ENCODE data around the gene NDFIP1. TPM values are rescaled to one million over a fixed set of nuclear protein-coding genes. Genes with fewer than 3 reads are reported as not detected.

NDFIP1 gene
- total and polyA plus RNA-seq, 2 of the 8 experiments (the other 6 are each of a cell fraction or from before 2014, with no cell fraction given): 8.8 to 27.1 TPM

DNA sequence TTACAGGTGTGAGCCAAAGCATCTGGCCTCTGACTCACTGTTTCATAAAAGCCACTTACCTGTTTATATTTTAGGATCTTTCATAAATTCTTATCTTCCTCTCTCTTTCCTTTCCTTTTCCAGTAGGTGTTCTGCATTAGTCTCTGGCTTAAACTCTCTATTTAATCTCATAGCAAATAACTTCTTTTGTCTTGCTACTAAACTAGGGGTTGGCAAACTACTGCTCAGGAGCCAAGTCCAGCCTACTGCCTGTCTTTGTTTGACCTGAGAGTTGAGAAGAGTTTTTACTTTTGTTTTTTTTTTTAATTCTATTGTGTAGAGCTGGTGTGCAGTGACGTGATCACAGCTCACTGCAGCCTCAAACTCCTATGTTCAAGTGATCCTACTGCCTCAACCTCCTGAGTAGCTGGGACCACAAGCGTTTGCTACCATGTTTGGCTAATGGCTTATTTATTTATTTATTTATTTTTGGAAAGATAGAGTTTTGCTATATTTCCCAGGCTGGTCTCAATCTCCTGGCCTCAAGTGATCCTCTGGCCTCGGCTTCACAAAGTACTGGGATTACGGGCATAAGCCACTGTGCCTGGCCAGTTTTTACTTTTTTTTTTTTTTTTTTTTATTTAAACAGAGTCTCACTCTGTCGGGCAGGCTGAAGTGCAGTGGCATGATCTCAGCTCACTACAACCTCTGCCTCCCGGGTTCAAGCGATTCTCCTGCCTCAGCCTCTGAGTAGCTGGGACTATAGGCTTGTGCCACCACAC lies 5.4 kb upstream of the NDFIP1 start:
- no peak overlapping the region for H3K18ac ChIP-seq (ENCODE audit: extremely low read depth, low read length)
- no peak overlapping the region for H3K9ac ChIP-seq (replicated peaks in 1 of 4; ENCODE audit: extremely low read depth in 1 of 4, low read depth in 3 of 4, low read length in 3 of 4)
- peaks cover 0 to 9% (median 4%) of the 10 kb centered on the region in 4 experiments; a peak in 5 of 7 replicates for H3K4me1 ChIP-seq (replicated peaks in 1 of 4; ENCODE audit: control insufficient read depth in 3 of 4, insufficient read depth in 4 of 4, low read length in 3 of 4)
- no peak overlapping the region for H2BK120ac ChIP-seq (replicated peaks; ENCODE audit: low read depth, low read length)
- peaks cover 0 to 5% (median 3%) of the 10 kb centered on the region in 4 experiments; a peak in 6 of 7 replicates for H3K27me3 ChIP-seq (replicated peaks in 1 of 4; ENCODE audit: control insufficient read depth in 3 of 4, extremely low read depth in 1 of 4, insufficient read depth in 3 of 4, low read length in 3 of 4)
- DNase-seq (ENCODE audit: low read depth in 1 of 2, low spot score in 2 of 2) (no peak), FAIRE-seq (no peak)
- 88% methylated on average over 7 of the region's 7 CpGs; no CpG with 5 or more reads in 1 of the 2 experiments for WGBS, 2 experiments (ENCODE audit: extremely low coverage in 1 of 2, insufficient coverage in 1 of 2, insufficient read length in 1 of 2, insufficient replicate concordance in 2 of 2, low coverage in 1 of 2, low lambda C conversion rate in 2 of 2, missing lambda C conversion rate in 1 of 2)
- ChIA-PET CTCF (ENCODE audit: partially characterized antibody) (interaction anchor here (1.2 kb wide), 1 partner anchor 40 kb away, joined by 3 read pairs; no protein-coding TSS in a partner anchor), POLR2A (ENCODE audit: partially characterized antibody) (interaction anchor here (0.6 kb wide), 1 partner anchor 230 kb away, joined by 4 read pairs; no protein-coding TSS in a partner anchor)
- H4K5ac ChIP-seq (ENCODE audit: insufficient read length, low read depth, low read length): no peak overlapping the region
- no peak overlapping the region for H2BK15ac ChIP-seq (ENCODE audit: low read length)
- no peak overlapping the region for H3K4ac ChIP-seq (replicated peaks; ENCODE audit: insufficient read length, low read depth, low read length)
- no peak overlapping the region for H2BK5ac ChIP-seq (ENCODE audit: low read depth, low read length)
- H3K56ac ChIP-seq (replicated peaks; ENCODE audit: insufficient read length, low read depth, low read length): no peak overlapping the region
- no peak overlapping the region for H3K27ac ChIP-seq (ENCODE audit: low read depth, low read length)
- H4K20me1 ChIP-seq (replicated peaks in 1 of 2; ENCODE audit: control insufficient read depth in 1 of 2, insufficient read depth in 2 of 2, low read length in 2 of 2): no peaks in the 10 kb centered on the region
- no peak overlapping the region for H4K8ac ChIP-seq (ENCODE audit: extremely low read depth, insufficient read depth, low read length)
- no peak overlapping the region for H3K23ac ChIP-seq (ENCODE audit: insufficient read length)
- no peak overlapping the region for H2BK20ac ChIP-seq (ENCODE audit: low read length)
- H3K9me3 ChIP-seq (ENCODE audit: insufficient read depth in 2 of 2, low read depth in 1 of 2, low read length in 1 of 2): no peaks in the 10 kb centered on the region
- no peak overlapping the region for H2AFZ ChIP-seq (ENCODE audit: low read length)
- no peak overlapping the region for H2BK12ac ChIP-seq (ENCODE audit: low read depth, low read length)
- peaks cover under 1% of the 10 kb centered on the region; the same call in 1 of the 2 replicates for H3K23me2 ChIP-seq (ENCODE audit: low read depth, low read length)
- H3K4me3 ChIP-seq (ENCODE audit: extremely low read depth in 1 of 4, insufficient read depth in 2 of 4, low read depth in 3 of 4, low read length in 4 of 4): no peak overlapping the region
- no peaks in the 10 kb centered on the region for H3K79me2 ChIP-seq (ENCODE audit: control insufficient read depth in 1 of 2, insufficient read depth in 2 of 2, low read length in 2 of 2)
- H3K4me2 ChIP-seq (ENCODE audit: insufficient read depth in 1 of 2, low read depth in 2 of 2, low read length in 2 of 2): no peak overlapping the region
- H4K91ac ChIP-seq (replicated peaks; ENCODE audit: insufficient read length, low read length): no peak overlapping the region
- H2AK5ac ChIP-seq (ENCODE audit: low read depth, low read length): no peak overlapping the region
- H3K36me3 ChIP-seq (ENCODE audit: control insufficient read depth in 2 of 4, insufficient read depth in 4 of 4, low read length in 3 of 4): no peaks in the 10 kb centered on the region; a peak in 1 of 8 replicates
- no peaks in the 10 kb centered on the region for H3K79me1 ChIP-seq (ENCODE audit: low read depth, low read length)
- TF ChIP-seq RBBP5 (IDR thresholded peaks at IDR 0.05; ENCODE audit: borderline replicate concordance, low read depth, low read length): no peak
- TF ChIP-seq TBP (IDR thresholded peaks at IDR 0.05; ENCODE audit: low read depth, low read length): no peak
- TF ChIP-seq HDAC2 (IDR thresholded peaks at IDR 0.05; ENCODE audit: borderline replicate concordance in 1 of 2, low read depth in 2 of 2, low read length in 2 of 2): no peak
- no peak for TF ChIP-seq SP4 (IDR thresholded peaks at IDR 0.05; ENCODE audit: low read length)
- TF ChIP-seq POLR2A (IDR thresholded peaks at IDR 0.05; ENCODE audit: control extremely low read depth in 1 of 2, low read depth in 2 of 2, low read length in 2 of 2): no peak
- H3K14ac ChIP-seq (ENCODE audit: insufficient read length): no peak overlapping the region
